WTC11 (cell line): ENCODE measurements around the gene FEN1. TPM values are rescaled to one million over a fixed set of nuclear protein-coding genes. Genes with fewer than 3 reads are reported as not detected.

ENCODE experiments used
- ATAC-seq: fragments of 200-7000 bp; cut with Tn5 transposase; 2 replicates; pipeline ENCODE4 v1.10.0; 2021; ENCODE audit warnings: mild to moderate bottlenecking, moderate library complexity
- CTCF ChIA-PET: fragments of 300-600 bp; sonication (Branson Sonifier 250); formaldehyde crosslinking; loops from one replicate; lab custom pipeline; 2021; ENCODE audit warnings: antibody characterized with exemption; lab: Charles Lee
- POLR2A ChIA-PET: fragments of 350-600 bp; sonication (Branson Sonifier 250); formaldehyde crosslinking; loops from one replicate; lab custom pipeline; 2021; ENCODE audit warnings: antibody characterized with exemption; lab: Charles Lee
- DNase-seq: peaks from one replicate; pipeline ENCODE4 v3.0.0; 2021; ENCODE audit warnings: low spot score
- H3K27ac Mint-ChIP-seq: 2 replicates; pipeline ENCODE4 v1.8.0; 2021; ENCODE audit warnings: mixed read lengths
- H3K27me3 Mint-ChIP-seq: 2 replicates; pipeline ENCODE4 v1.8.0; 2021; ENCODE audit warnings: low read depth, mild to moderate bottlenecking, moderate library complexity, mixed read lengths
- H3K36me3 Mint-ChIP-seq: 2 replicates; pipeline ENCODE4 v1.8.0; 2021; ENCODE audit warnings: mixed read lengths
- H3K4me1 Mint-ChIP-seq: 2 replicates; pipeline ENCODE4 v1.8.0; 2022; ENCODE audit warnings: mixed read lengths
- H3K4me3 Mint-ChIP-seq: 2 replicates; pipeline ENCODE4 v1.8.0; 2021; ENCODE audit warnings: mild to moderate bottlenecking, moderate library complexity, mixed read lengths
- H3K9me3 Mint-ChIP-seq: 2 replicates; pipeline ENCODE4 v1.8.0; 2021; ENCODE audit warnings: mixed read lengths
- ESRRA ChIP-seq: sonication (generic); formaldehyde crosslinking; IDR thresholded peaks from 2 replicates; pipeline ENCODE4 v1.8.1; 2022; ENCODE audit warnings: mild to moderate bottlenecking, missing genetic modification reagents, borderline replicate concordance
- ETV6 ChIP-seq: sonication (generic); formaldehyde crosslinking; IDR thresholded peaks from 2 replicates; pipeline ENCODE4 v1.8.1; 2022; ENCODE audit warnings: mild to moderate bottlenecking, missing genetic modification reagents
- FOXJ3 ChIP-seq: sonication (generic); formaldehyde crosslinking; IDR thresholded peaks from 2 replicates; pipeline ENCODE4 v1.9.0; 2021; ENCODE audit warnings: missing genetic modification reagents, mild to moderate bottlenecking, borderline replicate concordance
- IRF2 ChIP-seq: sonication (generic); formaldehyde crosslinking; IDR thresholded peaks from 2 replicates; pipeline ENCODE4 v1.8.0; 2022; ENCODE audit warnings: low read depth, missing genetic modification reagents, borderline replicate concordance
- MAX ChIP-seq: sonication (generic); formaldehyde crosslinking; IDR thresholded peaks from 2 replicates; pipeline ENCODE4 v1.8.0; 2022; ENCODE audit warnings: mild to moderate bottlenecking, missing genetic modification reagents
- MYBL2 ChIP-seq: sonication (generic); formaldehyde crosslinking; IDR thresholded peaks from 2 replicates; pipeline ENCODE4 v1.8.1; 2023; ENCODE audit warnings: mild to moderate bottlenecking, moderate library complexity, missing genetic modification reagents
- OVOL2 ChIP-seq: fragments of 250-450 bp; sonication (Bioruptor Pico); IDR thresholded peaks from 2 replicates; pipeline ENCODE4 v1.9.0; 2021; ENCODE audit warnings: mild to moderate bottlenecking, borderline replicate concordance
- PRDM15 ChIP-seq: sonication (generic); formaldehyde crosslinking; IDR thresholded peaks from 2 replicates; pipeline ENCODE4 v1.8.0; 2022; ENCODE audit warnings: missing genetic modification reagents
- ZNF138 ChIP-seq: sonication (generic); formaldehyde crosslinking; conservative IDR thresholded peaks from 2 replicates; pipeline ENCODE4 v1.8.1; 2022; ENCODE audit warnings: mild to moderate bottlenecking, moderate library complexity, missing genetic modification reagents
- ZNF532 ChIP-seq: fragments of 250-450 bp; sonication (Bioruptor Pico); IDR thresholded peaks from 2 replicates; pipeline ENCODE4 v1.9.0; 2021; ENCODE audit warnings: mild to moderate bottlenecking, borderline replicate concordance
- total RNA-seq: library from RNA; stranded (reverse); gene quantifications from 3 replicates; pipeline ENCODE4 v1.2.3, GENCODE V29; 2021
- TF ChIP-seq, protein P1 (sequence below): sonication (generic); formaldehyde crosslinking; IDR thresholded peaks from 2 replicates; pipeline ENCODE4 v1.8.1; 2023; ENCODE audit warnings: mild to moderate bottlenecking, moderate library complexity, missing genetic modification reagents
- TF ChIP-seq, protein P2 (sequence below): sonication (generic); formaldehyde crosslinking; IDR thresholded peaks from 2 replicates; pipeline ENCODE4 v1.8.1; 2023; ENCODE audit warnings: mild to moderate bottlenecking, missing genetic modification reagents, moderate library complexity
- TF ChIP-seq, protein P3 (sequence below): fragments of 250-450 bp; sonication (Bioruptor Pico); IDR thresholded peaks from 2 replicates; pipeline ENCODE4 v1.8.0; 2021; ENCODE audit warnings: mild to moderate bottlenecking
- TF ChIP-seq, protein P4 (sequence below): fragments of 250-450 bp; sonication (Bioruptor Pico); IDR thresholded peaks from 2 replicates; pipeline ENCODE4 v1.9.0; 2021; ENCODE audit warnings: mild to moderate bottlenecking
- TF ChIP-seq, protein P5 (sequence below): fragments of 250-450 bp; sonication (Bioruptor Pico); conservative IDR thresholded peaks from 2 replicates; pipeline ENCODE4 v1.9.0; 2021; ENCODE audit warnings: mild to moderate bottlenecking

The FEN1 gene
- total RNA-seq, 1 experiment from 2014 or later = 96.3 TPM

GRCh38 chr11:61761440-61762222, 31.1 kb upstream of the FEN1 start:
- no peak for DNase-seq
- H3K36me3 Mint-ChIP-seq = no peaks in the 10 kb centered on the region
- H3K4me1 Mint-ChIP-seq = peaks cover 15% of the 10 kb centered on the region
- ATAC-seq = no peak
- H3K27me3 Mint-ChIP-seq = peaks cover 3% of the 10 kb centered on the region; the same call in 1 of the 2 replicates
- H3K9me3 Mint-ChIP-seq = no peaks in the 10 kb centered on the region
- POLR2A ChIA-PET = no interaction called here
- TF ChIP-seq, protein P1, sequence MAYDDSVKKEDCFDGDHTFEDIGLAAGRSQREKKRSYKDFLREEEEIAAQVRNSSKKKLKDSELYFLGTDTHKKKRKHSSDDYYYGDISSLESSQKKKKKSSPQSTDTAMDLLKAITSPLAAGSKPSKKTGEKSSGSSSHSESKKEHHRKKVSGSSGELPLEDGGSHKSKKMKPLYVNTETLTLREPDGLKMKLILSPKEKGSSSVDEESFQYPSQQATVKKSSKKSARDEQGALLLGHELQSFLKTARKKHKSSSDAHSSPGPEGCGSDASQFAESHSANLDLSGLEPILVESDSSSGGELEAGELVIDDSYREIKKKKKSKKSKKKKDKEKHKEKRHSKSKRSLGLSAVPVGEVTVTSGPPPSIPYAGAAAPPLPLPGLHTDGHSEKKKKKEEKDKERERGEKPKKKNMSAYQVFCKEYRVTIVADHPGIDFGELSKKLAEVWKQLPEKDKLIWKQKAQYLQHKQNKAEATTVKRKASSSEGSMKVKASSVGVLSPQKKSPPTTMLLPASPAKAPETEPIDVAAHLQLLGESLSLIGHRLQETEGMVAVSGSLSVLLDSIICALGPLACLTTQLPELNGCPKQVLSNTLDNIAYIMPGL = no peak
- TF ChIP-seq MYBL2 (no peak), ESRRA (CRISPR knock-in tag) (no peak), ETV6 (CRISPR knock-in tag) (no peak), IRF2 (no peak), FOXJ3 (CRISPR knock-in tag) (no peak), ZNF532 (CRISPR knock-in tag) (no peak), MAX (CRISPR knock-in tag) (no peak), PRDM15 (CRISPR knock-in tag) (no peak), OVOL2 (CRISPR knock-in tag) (no peak), ZNF138 (CRISPR knock-in tag) (no peak)
- TF ChIP-seq, protein P2, sequence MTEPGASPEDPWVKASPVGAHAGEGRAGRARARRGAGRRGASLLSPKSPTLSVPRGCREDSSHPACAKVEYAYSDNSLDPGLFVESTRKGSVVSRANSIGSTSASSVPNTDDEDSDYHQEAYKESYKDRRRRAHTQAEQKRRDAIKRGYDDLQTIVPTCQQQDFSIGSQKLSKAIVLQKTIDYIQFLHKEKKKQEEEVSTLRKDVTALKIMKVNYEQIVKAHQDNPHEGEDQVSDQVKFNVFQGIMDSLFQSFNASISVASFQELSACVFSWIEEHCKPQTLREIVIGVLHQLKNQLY (CRISPR knock-in tag) = no peak
- TF ChIP-seq, protein P3, sequence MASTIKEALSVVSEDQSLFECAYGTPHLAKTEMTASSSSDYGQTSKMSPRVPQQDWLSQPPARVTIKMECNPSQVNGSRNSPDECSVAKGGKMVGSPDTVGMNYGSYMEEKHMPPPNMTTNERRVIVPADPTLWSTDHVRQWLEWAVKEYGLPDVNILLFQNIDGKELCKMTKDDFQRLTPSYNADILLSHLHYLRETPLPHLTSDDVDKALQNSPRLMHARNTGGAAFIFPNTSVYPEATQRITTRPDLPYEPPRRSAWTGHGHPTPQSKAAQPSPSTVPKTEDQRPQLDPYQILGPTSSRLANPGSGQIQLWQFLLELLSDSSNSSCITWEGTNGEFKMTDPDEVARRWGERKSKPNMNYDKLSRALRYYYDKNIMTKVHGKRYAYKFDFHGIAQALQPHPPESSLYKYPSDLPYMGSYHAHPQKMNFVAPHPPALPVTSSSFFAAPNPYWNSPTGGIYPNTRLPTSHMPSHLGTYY (CRISPR knock-in tag) = no peak
- TF ChIP-seq, protein P4, sequence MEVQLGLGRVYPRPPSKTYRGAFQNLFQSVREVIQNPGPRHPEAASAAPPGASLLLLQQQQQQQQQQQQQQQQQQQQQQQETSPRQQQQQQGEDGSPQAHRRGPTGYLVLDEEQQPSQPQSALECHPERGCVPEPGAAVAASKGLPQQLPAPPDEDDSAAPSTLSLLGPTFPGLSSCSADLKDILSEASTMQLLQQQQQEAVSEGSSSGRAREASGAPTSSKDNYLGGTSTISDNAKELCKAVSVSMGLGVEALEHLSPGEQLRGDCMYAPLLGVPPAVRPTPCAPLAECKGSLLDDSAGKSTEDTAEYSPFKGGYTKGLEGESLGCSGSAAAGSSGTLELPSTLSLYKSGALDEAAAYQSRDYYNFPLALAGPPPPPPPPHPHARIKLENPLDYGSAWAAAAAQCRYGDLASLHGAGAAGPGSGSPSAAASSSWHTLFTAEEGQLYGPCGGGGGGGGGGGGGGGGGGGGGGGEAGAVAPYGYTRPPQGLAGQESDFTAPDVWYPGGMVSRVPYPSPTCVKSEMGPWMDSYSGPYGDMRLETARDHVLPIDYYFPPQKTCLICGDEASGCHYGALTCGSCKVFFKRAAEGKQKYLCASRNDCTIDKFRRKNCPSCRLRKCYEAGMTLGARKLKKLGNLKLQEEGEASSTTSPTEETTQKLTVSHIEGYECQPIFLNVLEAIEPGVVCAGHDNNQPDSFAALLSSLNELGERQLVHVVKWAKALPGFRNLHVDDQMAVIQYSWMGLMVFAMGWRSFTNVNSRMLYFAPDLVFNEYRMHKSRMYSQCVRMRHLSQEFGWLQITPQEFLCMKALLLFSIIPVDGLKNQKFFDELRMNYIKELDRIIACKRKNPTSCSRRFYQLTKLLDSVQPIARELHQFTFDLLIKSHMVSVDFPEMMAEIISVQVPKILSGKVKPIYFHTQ (CRISPR knock-in tag) = no peak
- TF ChIP-seq, protein P5, sequence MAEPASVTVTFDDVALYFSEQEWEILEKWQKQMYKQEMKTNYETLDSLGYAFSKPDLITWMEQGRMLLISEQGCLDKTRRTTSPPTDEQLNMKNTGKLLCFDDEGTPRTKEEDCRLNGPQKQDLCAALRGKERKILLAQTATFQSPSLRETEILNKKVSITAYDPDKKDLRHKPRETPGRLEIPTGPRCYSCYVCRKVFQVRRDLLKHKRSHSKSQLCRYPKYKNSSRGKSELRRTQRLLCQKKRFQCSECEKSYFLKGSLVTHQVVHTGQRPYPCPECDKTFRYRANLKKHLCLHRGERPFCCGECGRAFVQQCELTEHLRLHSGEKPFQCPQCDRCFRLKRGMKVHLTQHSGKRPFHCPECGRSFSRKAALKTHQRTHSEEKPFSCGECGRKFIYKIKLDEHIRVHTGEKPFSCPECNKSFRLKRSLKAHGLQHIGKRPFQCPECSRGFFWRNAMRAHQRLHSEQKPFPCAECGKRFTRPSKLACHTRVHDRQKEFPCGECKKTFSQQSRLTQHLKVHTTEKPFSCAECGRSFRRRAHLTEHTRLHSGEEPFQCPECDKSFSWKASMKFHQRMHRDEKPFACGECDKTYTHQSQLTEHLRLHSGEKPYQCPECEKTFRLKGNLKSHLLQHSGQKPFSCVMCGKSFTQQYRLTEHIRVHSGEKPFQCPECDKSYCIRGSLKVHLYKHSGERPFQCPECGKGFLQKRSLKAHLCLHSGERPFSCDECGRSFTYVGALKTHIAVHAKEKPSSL = no peak
- no peak overlapping the region for H3K27ac Mint-ChIP-seq
- CTCF ChIA-PET = interaction anchor here (0.9 to 3.5 kb wide), 5 partner anchors 9 to 82 kb away, joined by 3 to 16 read pairs (median 5); partner anchors contain the start of gene MYRF
- H3K4me3 Mint-ChIP-seq = no peak overlapping the region
